ENCODE data around the gene LSAMP. TPM values are rescaled to one million over a fixed set of nuclear protein-coding genes. Genes with fewer than 3 reads are reported as not detected.

The LSAMP gene
- total RNA-seq, 1 donor from 2014 or later: 4.4 TPM

DNA sequence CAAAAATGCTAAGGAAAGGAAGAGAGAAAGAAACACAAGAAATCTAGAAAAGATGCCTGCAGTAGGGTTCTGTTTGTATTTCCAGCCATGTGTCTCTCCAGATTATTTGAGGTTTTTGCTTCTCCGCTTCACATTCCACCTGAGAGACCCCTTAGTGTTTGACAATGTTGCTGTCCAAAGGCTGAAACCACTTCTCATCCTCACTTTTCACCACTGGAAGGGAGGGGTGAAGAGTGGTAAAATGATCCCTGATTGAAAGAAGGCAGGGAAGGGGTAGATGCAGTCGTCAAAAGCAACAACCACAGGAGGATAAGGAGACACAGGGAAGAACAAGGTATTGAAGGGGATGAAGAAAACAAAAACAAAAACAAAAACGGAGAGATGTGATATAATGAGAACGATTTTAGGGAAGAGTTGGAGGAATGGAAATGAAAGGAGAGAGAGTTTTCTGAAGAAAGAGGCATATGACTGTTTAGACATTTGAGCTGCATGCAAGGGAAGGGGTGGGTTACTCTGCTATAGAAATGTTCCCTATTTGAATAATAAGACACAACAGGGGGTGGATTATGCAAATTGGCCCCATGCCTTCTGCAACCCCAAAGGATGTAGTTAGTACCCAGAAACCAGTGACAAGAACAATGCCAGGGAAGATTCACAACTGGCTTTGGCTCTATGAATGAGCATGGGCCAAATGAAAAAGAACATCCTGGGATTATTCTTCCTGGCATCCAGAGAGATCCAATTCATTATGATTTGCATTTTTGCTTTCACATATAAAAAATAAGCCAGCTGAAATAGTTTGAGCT lies 586.1 kb downstream of the LSAMP start:
- H3K9me3 Mint-ChIP-seq (ENCODE audit: unreplicated experiment): no peaks in the 10 kb centered on the region
- peaks cover 5% of the 10 kb centered on the region for H3K4me1 Mint-ChIP-seq (ENCODE audit: unreplicated experiment)
- no peak for DNase-seq (ENCODE audit: extremely low spot score, unreplicated experiment)
- no peaks in the 10 kb centered on the region for H3K36me3 Mint-ChIP-seq (ENCODE audit: unreplicated experiment)
- H3K27me3 Mint-ChIP-seq (ENCODE audit: unreplicated experiment): peaks cover 27% of the 10 kb centered on the region
- no peak for TF ChIP-seq CTCF (IDR thresholded peaks at IDR 0.05)
- H3K4me3 Mint-ChIP-seq (ENCODE audit: unreplicated experiment): no peak overlapping the region
- no peak overlapping the region for H3K27ac Mint-ChIP-seq (ENCODE audit: unreplicated experiment)

GRCh38 chr3:115857518-115858136 lies 587.7 kb downstream of the LSAMP start:
- no peak for TF ChIP-seq CTCF (IDR thresholded peaks at IDR 0.05)
- no peak overlapping the region for H3K27ac Mint-ChIP-seq (ENCODE audit: unreplicated experiment)
- H3K9me3 Mint-ChIP-seq (ENCODE audit: unreplicated experiment): no peaks in the 10 kb centered on the region
- H3K4me3 Mint-ChIP-seq (ENCODE audit: unreplicated experiment): no peak overlapping the region
- H3K36me3 Mint-ChIP-seq (ENCODE audit: unreplicated experiment): no peaks in the 10 kb centered on the region
- DNase-seq (ENCODE audit: extremely low spot score, unreplicated experiment): no peak
- peaks cover 5% of the 10 kb centered on the region for H3K4me1 Mint-ChIP-seq (ENCODE audit: unreplicated experiment)
- peaks cover 28% of the 10 kb centered on the region for H3K27me3 Mint-ChIP-seq (ENCODE audit: unreplicated experiment)

DNA sequence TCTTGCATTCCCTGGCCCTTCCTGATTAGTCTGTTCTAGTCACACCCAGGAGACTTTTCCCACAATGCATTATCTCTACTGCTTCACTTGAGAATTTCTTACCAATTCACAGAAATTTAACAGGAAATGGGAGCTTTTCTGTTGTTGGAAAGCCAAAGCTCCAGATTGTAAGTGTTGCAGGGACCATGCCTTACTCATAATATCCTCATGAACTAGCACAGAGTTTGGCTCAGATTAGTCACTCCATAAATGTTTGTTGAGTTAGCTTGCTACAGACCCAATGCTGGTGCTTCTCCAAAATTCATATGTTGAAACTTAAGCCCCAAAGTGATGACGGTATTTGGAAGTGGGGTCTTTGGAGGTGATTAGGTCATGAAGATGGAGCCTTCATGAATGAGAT lies 589.4 kb downstream of the LSAMP start:
- no peak for DNase-seq (ENCODE audit: extremely low spot score, unreplicated experiment)
- peaks cover 30% of the 10 kb centered on the region for H3K27me3 Mint-ChIP-seq (ENCODE audit: unreplicated experiment)
- TF ChIP-seq CTCF (IDR thresholded peaks at IDR 0.05): no peak

DNA sequence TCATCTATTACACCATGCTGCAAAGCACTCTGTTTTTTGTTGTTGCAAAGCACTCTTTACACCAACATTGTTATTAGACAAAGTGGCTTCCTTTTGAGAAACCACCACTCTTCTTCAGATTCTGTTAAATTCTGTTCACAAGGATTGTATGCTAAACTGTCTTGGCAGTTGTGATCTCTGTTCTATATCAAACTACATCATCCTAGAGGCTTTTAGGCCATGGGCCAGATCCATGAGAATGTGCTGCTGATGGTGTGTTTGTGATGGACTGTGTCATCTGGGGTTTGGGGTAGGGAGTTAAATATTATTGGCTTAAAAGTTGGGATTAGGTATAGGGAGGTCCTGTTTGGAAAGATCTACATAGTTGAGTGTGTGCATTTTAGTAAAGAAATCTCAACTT lies 592.2 kb downstream of the LSAMP start:
- H3K9me3 Mint-ChIP-seq (ENCODE audit: unreplicated experiment): no peaks in the 10 kb centered on the region
- no peaks in the 10 kb centered on the region for H3K36me3 Mint-ChIP-seq (ENCODE audit: unreplicated experiment)
- no peak overlapping the region for H3K4me3 Mint-ChIP-seq (ENCODE audit: unreplicated experiment)
- H3K27ac Mint-ChIP-seq (ENCODE audit: unreplicated experiment): no peak overlapping the region
- TF ChIP-seq CTCF (IDR thresholded peaks at IDR 0.05): no peak
- H3K4me1 Mint-ChIP-seq (ENCODE audit: unreplicated experiment): peaks cover 2% of the 10 kb centered on the region
- H3K27me3 Mint-ChIP-seq (ENCODE audit: unreplicated experiment): peaks cover 22% of the 10 kb centered on the region
- no peak for DNase-seq (ENCODE audit: extremely low spot score, unreplicated experiment)

More for the DNA sequence above, 589.4 kb downstream of the LSAMP start:
- H3K9me3 Mint-ChIP-seq (ENCODE audit: unreplicated experiment): no peaks in the 10 kb centered on the region
- H3K36me3 Mint-ChIP-seq (ENCODE audit: unreplicated experiment): no peaks in the 10 kb centered on the region
- no peak overlapping the region for H3K27ac Mint-ChIP-seq (ENCODE audit: unreplicated experiment)
- H3K4me1 Mint-ChIP-seq (ENCODE audit: unreplicated experiment): peaks cover 5% of the 10 kb centered on the region
- no peak overlapping the region for H3K4me3 Mint-ChIP-seq (ENCODE audit: unreplicated experiment)

- no peak overlapping the region for H3K27ac Mint-ChIP-seq (ENCODE audit: unreplicated experiment)
- no peak for TF ChIP-seq CTCF (IDR thresholded peaks at IDR 0.05)
- no peaks in the 10 kb centered on the region for H3K9me3 Mint-ChIP-seq (ENCODE audit: unreplicated experiment)
- no peaks in the 10 kb centered on the region for H3K4me1 Mint-ChIP-seq (ENCODE audit: unreplicated experiment)
- no peaks in the 10 kb centered on the region for H3K36me3 Mint-ChIP-seq (ENCODE audit: unreplicated experiment)
- H3K27me3 Mint-ChIP-seq (ENCODE audit: unreplicated experiment): peaks cover 19% of the 10 kb centered on the region
- DNase-seq (ENCODE audit: extremely low spot score, unreplicated experiment): no peak
- no peak overlapping the region for H3K4me3 Mint-ChIP-seq (ENCODE audit: unreplicated experiment)
These were observed 593.0 kb downstream of the LSAMP start for GRCh38 chr3:115852278-115852677.

All from osteocyte (in vitro differentiated cells).